Skeletal muscle tissue (tissue), 4 donors: Measurements from ENCODE around the gene OLFML2A. TPM values are rescaled to one million over a fixed set of nuclear protein-coding genes. Genes with fewer than 3 reads are reported as not detected.
"Not testable (repeated sequence)": the region's sequence is repeated elsewhere in the genome, so short reads cannot be mapped to it uniquely, and the experiment has no call there.

ENCODE experiments used
- H3K27ac ChIP-seq: one replicate; pipeline ENCODE4 v1.7.0; 2013; ENCODE audit warnings: mild to moderate bottlenecking, low read depth, low read length, inconsistent platforms
- H3K27me3 ChIP-seq, 3 donors: one replicate each; pipeline ENCODE4 v1.7.0; 2013; ENCODE audit warnings: low read length in 3 of 3; ENCODE audit not compliant: control insufficient read depth in 3 of 3, insufficient read depth in 3 of 3
- H3K36me3 ChIP-seq, 3 donors: one replicate each; pipeline ENCODE4 v1.7.0; 2013; ENCODE audit warnings: low read length in 3 of 3; ENCODE audit not compliant: control insufficient read depth in 3 of 3, insufficient read depth in 3 of 3
- H3K4me1 ChIP-seq, 3 donors: one replicate each; pipeline ENCODE4 v1.7.0; 2013; ENCODE audit warnings: low read length in 3 of 3, mild to moderate bottlenecking in 3 of 3; ENCODE audit not compliant: control insufficient read depth in 3 of 3, insufficient read depth in 3 of 3
- H3K4me3 ChIP-seq, 3 donors: one replicate each; pipeline ENCODE4 v1.7.0; 2013; ENCODE audit warnings: low read length in 3 of 3
- H3K9ac ChIP-seq, 3 donors: one replicate each; pipeline ENCODE4 v1.7.0; 2013; ENCODE audit warnings: low read length in 3 of 3, mild to moderate bottlenecking in 3 of 3, moderate library complexity in 2 of 3, low read depth in 1 of 3
- H3K9me3 ChIP-seq, 3 donors: one replicate each; pipeline ENCODE4 v1.7.0; 2013; ENCODE audit warnings: low read length in 3 of 3; ENCODE audit not compliant: control insufficient read depth in 3 of 3
- total RNA-seq: library from RNA; depleted of rRNA; stranded (reverse); fragments of >200 nt; gene quantifications from one replicate; pipeline ENCODE4 v1.2.3, GENCODE V29; 2014
- donor health status: Osteomylitis.

Gene OLFML2A
- total RNA-seq, 1 donor from 2014 or later: 65.8 TPM

DNA sequence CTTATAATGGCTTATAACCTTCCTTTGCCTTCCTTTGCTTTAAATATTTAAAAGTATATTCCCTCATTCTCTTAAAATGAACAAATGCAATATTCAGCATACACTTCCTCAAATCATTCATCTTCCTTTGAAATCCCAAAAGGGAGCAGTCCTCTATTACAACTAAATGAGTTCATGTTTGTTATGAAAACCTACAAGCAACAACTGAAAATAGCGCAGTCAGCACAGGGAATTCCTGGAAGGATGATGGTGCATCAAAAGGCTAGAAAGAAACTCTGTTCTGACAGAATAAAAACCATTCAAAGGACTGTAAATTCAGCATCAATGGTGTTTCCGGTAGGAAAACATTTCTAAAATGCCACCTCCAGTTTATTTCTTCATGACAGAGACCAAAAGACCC, 9.1 kb upstream of the OLFML2A start:
- no peaks in the 10 kb centered on the region for H3K9me3 ChIP-seq
- H3K9ac ChIP-seq: no peak overlapping the region
- H3K27me3 ChIP-seq: peaks cover 0 to 15% (median 4%) of the 10 kb centered on the region in 3 donors
- peaks cover 5 to 16% (median 8%) of the 10 kb centered on the region in 3 donors for H3K4me1 ChIP-seq
- H3K36me3 ChIP-seq: no peaks in the 10 kb centered on the region
- no peak overlapping the region for H3K4me3 ChIP-seq
- no peak overlapping the region for H3K27ac ChIP-seq

DNA sequence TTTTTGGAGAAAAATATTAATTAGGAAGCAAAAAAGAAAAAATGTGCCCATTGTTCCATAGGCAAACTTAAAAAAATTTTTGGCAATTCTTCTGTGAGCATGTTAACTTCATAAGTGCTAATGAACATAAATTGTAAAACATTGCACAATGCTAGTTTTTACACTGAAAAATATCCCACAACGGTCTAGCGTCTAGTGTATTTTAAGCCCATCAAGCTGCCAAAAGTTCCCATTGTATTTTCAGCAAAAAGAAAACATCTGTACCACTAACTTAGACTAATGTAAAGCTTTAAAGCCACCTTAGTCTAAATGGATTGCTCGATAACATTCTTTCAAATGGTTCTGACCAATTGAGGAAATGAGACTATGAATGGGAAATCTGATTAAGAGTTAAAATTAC, 8.6 kb upstream of the OLFML2A start:
- no peaks in the 10 kb centered on the region for H3K36me3 ChIP-seq
- H3K9ac ChIP-seq: no peak overlapping the region
- peaks cover 5 to 16% (median 8%) of the 10 kb centered on the region in 3 donors for H3K4me1 ChIP-seq
- no peak overlapping the region for H3K4me3 ChIP-seq
- peaks cover 0 to 15% (median 4%) of the 10 kb centered on the region in 3 donors for H3K27me3 ChIP-seq
- no peak overlapping the region for H3K27ac ChIP-seq
- H3K9me3 ChIP-seq: no peaks in the 10 kb centered on the region

DNA sequence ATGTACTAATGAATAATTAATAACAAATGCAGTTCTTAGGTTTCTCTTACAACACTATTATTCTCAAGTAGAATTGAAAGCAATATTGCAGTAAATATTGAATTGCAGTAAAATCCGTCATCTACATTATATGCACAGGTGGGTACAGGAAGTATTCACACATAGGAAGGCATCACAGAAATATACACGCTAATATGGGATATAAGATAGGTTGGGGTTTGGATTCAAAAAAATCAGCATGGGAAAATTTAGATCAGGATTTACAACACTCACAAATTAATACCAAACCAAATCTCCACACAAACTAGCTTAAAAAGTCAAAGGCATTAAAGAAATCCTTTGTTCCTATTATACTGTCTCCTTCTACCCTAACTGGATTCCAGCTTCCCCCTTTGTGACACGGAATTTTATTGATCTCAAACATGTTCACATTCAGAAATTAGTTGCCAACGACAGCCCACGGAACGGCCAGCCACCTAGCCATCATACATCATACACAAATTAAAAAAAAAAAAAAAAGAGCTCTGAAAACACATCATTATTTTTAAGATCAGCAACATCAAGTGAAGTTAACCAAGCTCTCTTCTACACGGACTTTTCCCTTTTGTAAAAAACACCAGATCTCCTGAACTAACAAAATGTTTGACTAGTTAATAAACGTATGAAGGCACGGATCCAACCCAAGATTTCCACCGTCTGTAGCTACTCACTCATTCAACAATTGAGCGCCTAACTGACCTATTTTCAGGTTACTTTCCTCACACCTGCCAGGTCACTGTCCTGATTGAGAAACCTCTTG, 8.0 kb upstream of the OLFML2A start:
- Histone ChIP-seq H3K27me3 (peaks cover 0 to 13% (median 4%) of the 10 kb centered on the region in 3 donors), H3K27ac (no peak overlapping the region), H3K36me3 (no peaks in the 10 kb centered on the region), H3K4me1 (peaks cover 5 to 16% (median 8%) of the 10 kb centered on the region in 3 donors), H3K4me3 (peak overlapping the region in 2 of 3 donors; percentile 79), H3K9ac (peak overlapping the region in 1 of 3 donors; percentile 76), H3K9me3 (no peaks in the 10 kb centered on the region)

DNA sequence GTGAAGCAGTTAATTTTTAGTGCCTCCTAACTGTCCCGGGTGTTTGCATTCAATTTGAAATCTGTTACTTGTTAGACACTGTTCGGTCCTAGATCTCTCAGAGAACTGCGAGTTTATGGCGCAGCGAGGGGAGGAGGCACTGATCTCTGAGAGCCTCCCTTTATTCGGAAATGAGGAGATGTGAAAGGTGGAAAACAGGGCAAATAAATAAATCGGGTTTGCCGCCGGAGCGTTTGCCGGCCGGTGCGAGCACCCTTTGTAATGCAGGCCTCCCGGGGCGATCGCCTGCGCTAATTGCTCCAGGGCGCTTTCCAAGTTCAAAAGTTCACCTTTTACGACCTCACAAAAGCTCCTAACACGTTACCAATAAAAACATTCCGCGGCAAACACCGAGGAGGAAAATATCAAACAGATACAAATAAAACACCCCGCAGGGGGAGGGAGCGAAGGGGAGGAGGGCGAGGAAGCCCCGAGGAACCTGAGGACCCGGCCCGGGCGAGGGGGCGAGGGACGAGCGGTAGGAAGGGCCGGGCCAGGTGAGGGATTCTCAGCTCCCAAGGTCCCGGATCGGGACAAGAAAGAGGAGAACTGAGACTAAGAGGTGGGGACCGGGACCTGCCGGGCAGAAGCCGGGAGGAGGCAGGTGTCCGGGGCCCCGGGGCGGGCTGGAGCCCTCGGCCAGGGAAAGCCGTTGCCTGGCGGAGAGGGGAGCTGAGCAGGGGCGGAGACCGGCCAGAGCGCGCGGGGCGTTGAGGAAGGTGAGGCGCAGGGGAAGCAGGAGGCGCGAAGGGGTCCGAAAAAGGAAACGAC, 7.2 kb upstream of the OLFML2A start:
- Histone ChIP-seq H3K27me3 (peaks cover 0 to 13% (median 4%) of the 10 kb centered on the region in 3 donors), H3K9me3 (no peaks in the 10 kb centered on the region), H3K36me3 (no peaks in the 10 kb centered on the region), H3K4me1 (peaks cover 5 to 18% (median 8%) of the 10 kb centered on the region in 3 donors), H3K9ac (peak overlapping the region; percentile 59 to 76 (median 64)), H3K4me3 (peak overlapping the region; percentile 76 to 79 (median 79)), H3K27ac (no peak overlapping the region)

DNA sequence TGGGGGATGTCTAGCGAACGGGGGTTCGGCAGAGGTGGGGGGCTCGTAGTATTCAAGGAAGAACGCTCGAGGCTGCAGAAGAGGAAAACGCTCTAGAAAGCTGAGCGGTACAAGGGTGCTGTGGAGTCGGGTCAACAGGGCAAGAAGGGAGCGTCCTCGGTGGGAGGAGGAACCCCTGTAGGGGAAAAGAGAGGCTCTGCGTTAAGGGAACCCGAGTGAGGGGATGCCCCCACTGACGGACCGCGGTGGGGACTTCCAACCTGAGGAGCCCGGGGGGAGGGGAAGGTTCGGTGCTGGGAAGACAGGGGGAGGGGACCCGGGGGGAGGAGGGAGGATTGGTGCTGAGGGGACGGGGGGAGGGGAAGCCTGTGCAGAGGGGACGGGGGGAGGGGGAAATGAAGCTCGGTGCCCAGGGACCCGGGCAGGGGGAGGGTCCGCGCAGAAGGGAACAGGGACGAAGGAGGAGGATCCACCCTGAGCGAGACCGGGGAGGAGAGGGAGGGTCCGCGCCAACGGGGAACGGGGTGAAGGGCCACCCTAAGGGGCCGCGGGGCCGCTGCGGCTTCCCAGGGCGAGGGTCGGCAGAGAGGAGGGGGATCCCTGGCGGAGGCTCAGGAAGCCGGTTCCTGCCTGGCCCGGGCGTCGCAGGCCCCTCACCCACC, 6.4 kb upstream of the OLFML2A start:
- Histone ChIP-seq H3K27ac (no peak overlapping the region), H3K36me3 (no peaks in the 10 kb centered on the region), H3K4me3 (peak overlapping the region; percentile 79 to 88 (median 85)), H3K27me3 (peaks cover 0 to 13% (median 4%) of the 10 kb centered on the region in 3 donors), H3K9me3 (no peaks in the 10 kb centered on the region), H3K4me1 (peaks cover 5 to 18% (median 8%) of the 10 kb centered on the region in 3 donors), H3K9ac (peak overlapping the region; percentile 75 to 83 (median 76))

DNA sequence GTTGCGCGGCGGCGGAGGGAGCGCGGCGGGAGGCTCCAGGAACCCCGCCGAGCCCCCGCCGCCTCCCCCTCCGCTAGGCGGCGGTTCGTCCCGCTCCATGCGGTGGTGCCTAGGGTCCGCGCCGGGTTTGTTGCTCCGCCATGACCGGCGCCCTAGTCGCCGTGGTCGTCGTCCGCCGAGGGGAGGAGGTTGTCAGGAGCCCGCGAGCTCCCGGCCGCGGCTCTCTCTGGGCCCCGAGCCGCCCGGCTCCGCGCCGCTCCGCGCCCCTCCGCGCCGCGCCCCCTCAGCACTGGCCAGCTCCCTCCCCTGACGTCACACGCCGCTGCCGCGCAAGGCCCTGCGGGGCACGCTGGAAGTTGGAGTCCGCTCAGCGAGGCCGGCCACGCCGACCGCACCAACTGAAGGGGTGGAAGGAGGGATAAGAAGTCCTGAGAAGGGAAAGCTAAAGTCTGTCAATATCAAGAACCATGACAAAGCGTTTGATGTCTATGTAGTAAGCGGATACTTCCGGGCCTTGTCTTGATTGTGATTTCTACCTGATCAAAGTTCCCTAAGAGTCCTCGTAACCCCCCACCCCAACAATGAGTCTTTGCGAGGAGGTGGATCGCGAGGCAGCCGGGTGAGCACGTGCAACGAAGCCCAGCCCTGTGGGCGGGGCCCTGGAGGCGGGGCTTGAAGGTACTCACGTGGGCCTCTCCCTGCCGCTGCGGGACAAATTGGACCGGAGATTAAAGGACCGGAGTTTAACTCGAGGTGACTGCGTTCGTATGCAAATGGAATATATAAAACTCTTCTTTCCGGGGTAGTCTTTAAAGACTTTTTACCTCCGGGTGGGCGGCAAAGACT, 5.7 kb upstream of the OLFML2A start, which contains the start of gene NR6A1:
Gene NR6A1, minus strand, starts transcription at position 291 of the 846 bp plus-strand sequence.
- no peaks in the 10 kb centered on the region for H3K36me3 ChIP-seq
- no peaks in the 10 kb centered on the region for H3K9me3 ChIP-seq
- peak within 1 kb of the TSS; percentile 76 to 84 (median 83) for H3K9ac ChIP-seq
- peak within 1 kb of the TSS; percentile 55 for H3K27ac ChIP-seq
- H3K27me3 ChIP-seq: peaks cover 0 to 10% (median 4%) of the 10 kb centered on the region in 3 donors
- H3K4me3 ChIP-seq: peak within 1 kb of the TSS; percentile 79 to 88 (median 85)
- H3K4me1 ChIP-seq: peaks cover 5 to 21% (median 8%) of the 10 kb centered on the region in 3 donors

DNA sequence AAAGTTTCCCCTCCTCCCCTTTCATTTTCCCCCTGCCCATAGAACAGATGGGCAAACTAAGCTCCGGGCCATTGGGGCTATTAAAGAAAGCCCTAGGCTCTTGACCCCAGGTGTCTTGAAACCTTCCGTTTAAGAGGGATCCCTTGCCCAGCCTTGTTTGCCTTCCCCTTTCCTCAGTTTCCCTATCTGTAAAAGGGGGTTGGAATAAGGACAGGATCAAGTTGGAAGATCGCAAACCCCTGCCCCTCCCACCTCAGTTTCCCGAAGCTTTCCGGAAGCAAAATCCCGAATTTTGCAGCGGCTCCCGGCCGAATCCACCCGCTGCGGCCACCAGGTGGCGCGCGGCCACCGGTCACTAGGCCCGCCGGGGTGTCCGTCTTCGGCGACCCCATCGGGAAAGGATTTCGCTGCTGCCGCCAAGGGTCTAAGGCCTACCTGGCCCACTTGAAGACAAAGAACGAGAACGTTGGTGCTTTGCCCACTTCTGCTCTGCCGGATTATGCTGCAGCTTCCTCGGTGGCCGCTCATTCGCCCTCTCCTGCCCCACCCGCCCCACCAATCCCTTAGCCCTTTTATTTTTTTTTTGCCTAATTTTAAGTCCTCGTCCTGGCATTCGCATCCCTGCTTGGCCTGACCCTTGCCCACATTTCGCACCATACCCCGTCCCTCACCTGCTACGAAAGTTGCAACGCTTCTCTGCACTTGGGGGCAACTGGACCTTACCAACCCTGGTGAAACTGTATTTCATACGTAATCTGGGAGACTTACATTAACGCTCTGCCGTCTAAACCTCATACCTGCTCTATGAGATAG, 4.9 kb upstream of the OLFML2A start:
- Histone ChIP-seq H3K36me3 (no peaks in the 10 kb centered on the region), H3K27me3 (peaks cover 3 to 9% (median 4%) of the 10 kb centered on the region in 3 donors), H3K4me1 (peaks cover 10 to 26% (median 14%) of the 10 kb centered on the region in 3 donors), H3K9me3 (no peaks in the 10 kb centered on the region), H3K9ac (peak overlapping the region; percentile 57 to 81 (median 70)), H3K27ac (peak overlapping the region; percentile 55), H3K4me3 (peak overlapping the region; percentile 79 to 88 (median 85))

DNA sequence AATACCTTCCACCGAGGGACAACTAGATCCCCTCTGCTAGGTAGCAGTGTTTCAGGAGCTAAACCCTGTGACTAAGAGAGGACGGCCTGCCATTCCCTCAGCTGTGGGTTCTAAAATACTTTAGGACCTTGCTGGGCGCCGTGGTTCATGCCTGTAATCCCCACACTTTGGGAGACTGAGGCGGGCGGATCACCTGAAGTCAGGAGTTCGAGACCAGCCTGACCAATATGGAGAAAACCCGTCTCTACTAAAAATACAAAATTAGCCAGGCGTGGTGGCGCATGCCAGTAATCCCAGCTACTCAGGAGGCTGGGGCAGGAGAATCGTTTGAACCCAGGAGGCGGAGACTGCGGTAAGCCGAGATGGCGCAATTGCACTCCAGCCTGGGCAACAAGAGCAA, 4.1 kb upstream of the OLFML2A start:
- not testable (repeated sequence) for H3K9ac ChIP-seq, H3K36me3 ChIP-seq, H3K27ac ChIP-seq, H3K4me3 ChIP-seq, H3K27me3 ChIP-seq, H3K9me3 ChIP-seq
- H3K4me1 ChIP-seq: peaks cover 16 to 30% (median 16%) of the 10 kb centered on the region in 3 donors
